Stimulated activated CD8-positive, alpha-beta memory T cell treated with anti-CD3 and anti-CD28 coated beads, Interleukin-15, amount 100 ng/mL, for 1 hour (primary cell): Measurements from ENCODE around the gene PCDHB2.
"Not testable (repeated sequence)": the region's sequence is repeated elsewhere in the genome, so short reads cannot be mapped to it uniquely, and the experiment has no call there.

Experiments used
- DNase-seq: peaks from one replicate; pipeline ENCODE4 v3.0.0-alpha.2; 2020; ENCODE audit warnings: low read depth

The PCDHB2 gene

GRCh38 chr5:141094481-141095262, at the start of gene PCDHB2:
Gene PCDHB2 (plus strand): TSS chr5:141094615. CDS start chr5:141094791, 176 bp downstream.
- no peak for DNase-seq

DNA sequence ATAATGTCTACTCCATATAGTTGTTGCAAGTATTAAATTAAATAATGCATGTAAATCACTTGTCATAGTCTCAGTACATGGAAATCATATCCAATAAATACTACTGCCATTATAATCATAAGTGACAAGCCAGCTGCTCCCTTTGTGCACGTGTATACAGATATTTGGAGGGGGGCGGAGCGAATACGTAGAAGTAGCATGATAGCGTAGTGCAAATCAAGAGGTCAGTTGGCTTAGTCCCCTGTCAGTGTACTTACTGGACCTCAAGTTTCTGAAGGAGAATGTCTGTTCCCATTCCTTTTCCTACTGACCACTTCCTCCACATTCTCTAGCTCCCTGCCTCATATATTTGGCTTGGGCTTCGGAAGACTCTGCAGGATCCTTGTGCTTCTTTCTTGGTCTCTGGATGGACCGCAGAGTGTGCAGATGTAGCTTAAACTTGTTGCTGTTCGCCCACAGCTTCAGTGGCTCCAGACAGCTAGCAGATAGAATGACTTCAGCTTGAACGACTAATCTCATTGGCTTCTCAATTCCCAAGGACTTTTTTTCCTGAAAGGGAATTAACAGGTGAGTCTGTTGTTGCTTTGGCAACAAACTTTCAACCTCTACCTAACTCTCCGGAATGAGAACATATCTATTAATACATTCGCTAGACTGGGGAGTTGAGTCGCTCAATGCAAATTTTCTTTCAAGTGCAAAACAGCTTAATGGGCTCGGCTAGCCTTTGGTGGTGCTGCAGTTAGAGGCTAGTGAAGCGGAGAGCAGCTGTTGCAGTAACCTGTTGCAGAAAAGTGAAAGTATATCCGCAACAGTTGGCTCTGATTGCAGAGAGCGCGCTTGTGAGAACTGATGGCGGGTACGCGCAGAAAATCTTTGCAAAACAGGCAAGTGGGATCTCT, 43.5 kb upstream of the PCDHB2 start, which contains the start of gene PCDHB1:
PCDHB1 (plus strand) TSS at position 753 of the 899 bp plus-strand sequence; CDS start at position 850, 97 bp downstream.
- DNase-seq = no peak

DNA sequence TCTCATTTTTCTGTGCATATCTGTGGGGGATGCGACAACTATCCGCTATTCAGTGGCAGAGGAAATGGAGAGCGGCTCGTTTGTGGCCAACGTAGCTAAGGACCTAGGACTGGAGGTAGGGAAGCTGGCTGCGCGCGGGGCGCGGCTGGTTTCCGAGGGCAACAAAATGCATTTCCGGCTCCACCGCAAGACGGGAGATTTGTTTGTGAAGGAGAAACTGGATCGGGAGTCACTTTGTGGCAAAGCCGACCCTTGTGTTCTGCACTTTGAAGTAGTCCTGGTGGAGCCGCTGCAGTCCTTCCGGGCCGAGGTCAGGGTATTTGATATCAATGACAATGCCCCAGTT, 42.9 kb upstream of the PCDHB2 start:
- no peak for DNase-seq

- DNase-seq = no peak
Measured at GRCh38 chr5:141077826-141078225, 16.6 kb upstream of the PCDHB2 start.

- DNase-seq = no peak
Measured at GRCh38 chr5:141082228-141082627, 12.2 kb upstream of the PCDHB2 start.

DNA sequence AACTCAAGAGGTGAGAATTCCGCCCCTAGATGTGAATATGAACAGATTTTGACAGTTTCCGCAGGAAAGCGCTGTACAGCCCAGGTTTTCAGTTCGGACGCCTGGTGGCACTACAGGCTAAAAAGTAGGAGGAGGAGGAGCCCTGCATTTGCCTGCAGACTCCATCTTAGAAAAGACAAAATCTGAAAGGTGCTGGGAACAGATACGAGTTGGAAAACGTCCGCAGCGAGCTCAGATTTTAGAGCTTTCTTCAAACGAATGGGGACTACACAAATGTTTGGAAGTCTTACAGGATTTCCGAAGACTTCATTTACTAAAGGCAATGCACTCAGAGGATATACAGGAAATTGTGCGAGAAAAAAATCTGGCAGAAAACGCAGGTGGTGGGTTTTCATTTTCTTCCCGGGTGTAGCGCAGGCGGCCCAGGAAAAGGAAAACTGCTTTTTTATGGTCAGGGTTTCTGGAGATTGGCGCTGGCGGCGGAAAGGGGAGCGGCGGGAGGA, 9.9 kb upstream of the PCDHB2 start:
- no peak for DNase-seq

DNA sequence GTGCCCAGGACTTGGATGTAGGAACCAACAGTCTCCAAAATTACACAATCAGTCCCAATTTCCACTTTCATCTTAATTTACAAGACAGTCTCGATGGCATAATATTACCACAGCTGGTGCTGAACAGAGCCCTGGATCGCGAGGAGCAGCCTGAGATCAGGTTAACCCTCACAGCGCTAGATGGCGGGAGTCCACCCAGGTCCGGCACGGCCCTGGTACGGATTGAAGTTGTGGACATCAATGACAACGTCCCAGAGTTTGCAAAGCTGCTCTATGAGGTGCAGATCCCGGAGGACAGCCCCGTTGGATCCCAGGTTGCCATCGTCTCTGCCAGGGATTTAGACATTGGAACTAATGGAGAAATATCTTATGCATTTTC, 837 bp downstream of the PCDHB2 start:
- no peak for DNase-seq

DNA sequence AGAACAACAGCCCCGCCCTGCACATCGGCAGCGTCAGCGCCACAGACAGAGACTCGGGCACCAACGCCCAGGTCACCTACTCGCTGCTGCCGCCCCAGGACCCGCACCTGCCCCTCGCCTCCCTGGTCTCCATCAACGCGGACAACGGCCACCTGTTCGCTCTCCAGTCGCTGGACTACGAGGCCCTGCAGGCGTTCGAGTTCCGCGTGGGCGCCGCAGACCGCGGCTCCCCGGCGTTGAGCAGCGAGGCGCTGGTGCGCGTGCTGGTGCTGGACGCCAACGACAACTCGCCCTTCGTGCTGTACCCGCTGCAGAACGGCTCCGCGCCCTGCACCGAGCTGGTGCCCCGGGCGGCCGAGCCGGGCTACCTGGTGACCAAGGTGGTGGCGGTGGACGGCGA, 1.8 kb downstream of the PCDHB2 start:
- not testable (repeated sequence) for DNase-seq

GRCh38 chr5:141096586-141096985, 2.2 kb downstream of the PCDHB2 start:
- DNase-seq = not testable (repeated sequence)

- no peak for DNase-seq
Measured at GRCh38 chr5:141100243-141100805, 5.9 kb downstream of the PCDHB2 start, which contains the start of gene PCDHB3. Gene PCDHB3 (plus strand): TSS chr5:141100473. CDS start chr5:141100650, 177 bp downstream.

DNA sequence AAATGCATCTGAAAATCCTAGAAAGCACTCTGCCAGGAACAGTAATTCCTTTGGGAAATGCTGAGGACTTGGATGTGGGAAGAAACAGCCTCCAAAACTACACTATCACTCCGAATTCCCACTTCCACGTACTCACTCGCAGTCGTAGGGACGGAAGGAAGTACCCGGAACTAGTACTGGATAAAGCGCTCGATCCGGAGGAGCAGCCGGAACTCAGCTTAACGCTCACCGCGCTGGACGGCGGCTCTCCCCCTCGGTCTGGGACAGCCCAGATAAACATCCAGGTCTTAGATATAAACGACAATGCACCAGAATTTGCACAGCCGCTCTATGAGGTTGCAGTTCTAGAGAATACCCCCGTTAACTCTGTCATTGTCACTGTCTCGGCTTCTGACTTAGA, 6.6 kb downstream of the PCDHB2 start:
- DNase-seq = no peak

- not testable (repeated sequence) for DNase-seq
Measured at GRCh38 chr5:141102070-141102469, 7.7 kb downstream of the PCDHB2 start.

DNA sequence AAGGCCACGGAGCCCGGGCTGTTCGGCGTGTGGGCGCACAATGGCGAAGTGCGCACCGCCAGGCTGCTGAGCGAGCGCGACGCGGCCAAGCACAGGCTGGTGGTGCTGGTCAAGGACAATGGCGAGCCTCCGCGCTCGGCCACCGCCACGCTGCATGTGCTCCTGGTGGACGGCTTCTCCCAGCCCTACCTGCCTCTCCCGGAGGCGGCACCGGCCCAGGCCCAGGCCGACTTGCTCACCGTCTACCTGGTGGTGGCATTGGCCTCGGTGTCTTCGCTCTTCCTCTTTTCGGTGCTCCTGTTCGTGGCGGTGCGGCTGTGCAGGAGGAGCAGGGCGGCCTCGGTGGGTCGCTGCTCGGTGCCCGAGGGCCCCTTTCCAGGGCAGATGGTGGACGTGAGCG, 8.1 kb downstream of the PCDHB2 start:
- DNase-seq = not testable (repeated sequence)

DNA sequence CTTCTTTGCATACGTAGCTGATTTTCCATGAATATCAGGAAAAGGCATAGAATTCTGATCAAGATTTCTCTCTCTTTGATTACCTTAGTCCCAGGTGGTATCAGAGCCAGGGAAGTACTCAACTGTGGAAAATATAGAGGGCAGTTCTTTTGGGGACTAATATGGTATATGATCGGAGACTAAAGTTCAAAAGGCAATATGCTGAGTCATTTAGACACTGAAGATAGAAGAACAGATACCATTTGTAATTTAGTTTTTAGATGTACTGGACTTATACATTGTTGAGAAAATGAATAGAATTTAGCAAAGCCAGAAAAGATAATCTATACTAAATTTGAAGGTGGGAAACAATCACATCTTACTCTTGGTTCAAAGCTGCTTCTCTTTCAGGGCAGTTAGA, 10.9 kb downstream of the PCDHB2 start:
- DNase-seq = no peak

DNA sequence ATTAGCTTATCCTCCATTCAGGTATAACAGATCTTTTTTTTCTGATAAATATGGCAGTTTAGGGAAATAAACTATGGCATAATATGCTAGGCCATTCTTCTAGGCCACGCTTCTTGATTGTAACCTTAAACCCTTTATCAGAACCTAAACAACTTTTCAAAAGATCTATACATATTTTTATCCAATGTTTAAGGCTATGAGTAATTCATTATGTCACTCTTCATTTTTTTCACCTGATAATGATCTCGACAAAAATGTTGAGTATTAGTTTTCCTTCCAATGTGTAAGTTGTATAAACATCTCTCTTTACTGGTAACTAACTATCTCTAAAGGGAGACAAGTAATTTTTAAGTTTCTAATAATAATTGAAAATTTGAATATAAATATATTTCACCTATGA, 24.8 kb downstream of the PCDHB2 start:
- DNase-seq = no peak

DNA sequence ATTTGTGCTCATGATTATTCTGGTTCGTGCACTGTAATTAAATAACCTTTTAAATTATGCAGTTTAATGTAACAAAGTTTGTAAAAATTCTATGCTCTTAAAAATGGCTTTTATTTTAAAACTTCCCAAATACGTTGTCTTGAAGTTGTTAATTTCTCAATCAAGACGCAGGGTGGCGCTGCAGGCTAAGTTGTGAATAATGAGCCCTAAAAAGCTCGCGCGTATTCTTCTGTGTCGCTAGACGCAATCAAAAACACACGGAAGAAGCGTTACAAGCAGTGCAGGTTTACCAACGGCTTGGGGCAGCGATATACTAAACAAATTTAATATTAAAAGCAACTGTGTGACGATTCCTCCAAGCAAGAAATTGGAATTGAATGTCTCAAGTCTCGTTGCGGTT, 27.1 kb downstream of the PCDHB2 start, which contains the start of gene PCDHB4:
PCDHB4 (plus strand) TSS at position 256 of the 400 bp plus-strand sequence. CDS start 181 bp downstream, outside the sequence.
- no peak for DNase-seq

- no peak for DNase-seq
Measured at GRCh38 chr5:141121985-141122384, 27.6 kb downstream of the PCDHB2 start.

DNA sequence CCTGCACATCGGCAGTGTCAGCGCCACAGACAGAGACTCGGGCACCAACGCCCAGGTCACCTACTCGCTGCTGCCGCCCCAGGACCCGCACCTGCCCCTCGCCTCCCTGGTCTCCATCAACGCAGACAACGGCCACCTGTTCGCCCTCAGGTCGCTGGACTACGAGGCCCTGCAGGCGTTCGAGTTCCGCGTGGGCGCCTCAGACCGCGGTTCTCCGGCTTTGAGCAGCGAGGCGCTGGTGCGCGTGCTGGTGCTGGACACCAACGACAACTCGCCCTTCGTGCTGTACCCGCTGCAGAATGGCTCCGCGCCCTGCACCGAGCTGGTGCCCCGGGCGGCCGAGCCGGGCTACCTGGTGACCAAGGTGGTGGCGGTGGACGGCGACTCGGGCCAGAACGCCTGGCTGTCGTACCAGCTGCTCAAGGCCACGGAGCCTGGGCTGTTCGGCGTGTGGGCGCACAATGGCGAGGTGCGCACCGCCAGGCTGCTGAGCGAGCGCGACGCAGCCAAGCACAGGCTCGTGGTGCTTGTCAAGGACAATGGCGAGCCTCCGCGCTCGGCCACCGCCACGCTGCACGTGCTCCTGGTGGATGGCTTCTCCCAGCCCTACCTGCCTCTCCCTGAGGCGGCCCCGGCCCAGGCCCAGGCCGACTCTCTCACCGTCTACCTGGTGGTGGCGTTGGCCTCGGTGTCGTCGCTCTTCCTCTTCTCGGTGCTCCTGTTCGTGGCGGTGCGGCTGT, 29.2 kb downstream of the PCDHB2 start:
- not testable (repeated sequence) for DNase-seq

- DNase-seq = no peak
Measured at GRCh38 chr5:141127305-141127704, 32.9 kb downstream of the PCDHB2 start.

- DNase-seq = no peak
Measured at GRCh38 chr5:141135030-141135717, 40.8 kb downstream of the PCDHB2 start, which contains the start of gene PCDHB5. Gene PCDHB5 (plus strand): TSS chr5:141135206. CDS start chr5:141135435, 229 bp downstream.
